Adrenal gland (tissue), 5 donors: ENCODE data around the gene KRT77.

Source experiments
- CTCF ChIP-seq, 6 experiments: fragments of 450-650 bp in 4 of 6; fragments of 200-600 bp in 2 of 6; sonication (generic) in 1 of 6; IDR thresholded peaks; 1 replicate in 5 of 6; 2 replicates in 1 of 6; pipeline versions ENCODE4 v1.5.1 to v1.8.0; 2016 to 2021; ENCODE audit warnings: antibody characterized with exemption in 6 of 6, mild to moderate bottlenecking in 2 of 6, moderate library complexity in 1 of 6
- POLR2A ChIP-seq, 2 donors: fragments of 450-650 bp; IDR thresholded peaks; one replicate each; pipeline ENCODE4 v1.6.1; 2017; ENCODE audit warnings: antibody characterized with exemption in 2 of 2, mild to moderate bottlenecking in 2 of 2, moderate library complexity in 1 of 2
- donor health status: DM: no; HTN: no; CAD: no.

GRCh38 chr12:52715416-52715815 lies 12.1 kb upstream of the KRT77 start:
- TF ChIP-seq CTCF (IDR thresholded peaks at IDR 0.05): no peak
- TF ChIP-seq POLR2A (IDR thresholded peaks at IDR 0.05): no peak
